Peyer's patch (tissue), 4 donors: ENCODE data around the gene FGF19. TPM values are rescaled to one million over a fixed set of nuclear protein-coding genes. Genes with fewer than 3 reads are reported as not detected.
"Not testable (repeated sequence)": the region's sequence is repeated elsewhere in the genome, so short reads cannot be mapped to it uniquely, and the experiment has no call there.

Experiments used
- DNase-seq, 3 donors: peaks; one replicate each; pipeline ENCODE4 v3.0.0-alpha.2; 2017 to 2019
- H3K27ac ChIP-seq, 4 donors: fragments of 200-600 bp; sonication (generic); one replicate each; pipeline ENCODE4 v1.5.1; 2016 to 2019
- H3K27me3 ChIP-seq, 2 donors: fragments of 200-600 bp; sonication (generic); one replicate each; pipeline ENCODE4 v1.5.1; 2019
- H3K36me3 ChIP-seq, 3 donors: fragments of 200-600 bp; sonication (generic); one replicate each; pipeline ENCODE4 v1.5.1; 2016 to 2019
- H3K4me1 ChIP-seq, 4 donors: fragments of 200-600 bp; sonication (generic); one replicate each; pipeline ENCODE4 v1.5.1; 2016 to 2019
- H3K4me3 ChIP-seq, 4 donors: fragments of 200-600 bp; sonication (generic); 1 replicate in 3 of 4; 2 replicates in 1 of 4; pipeline ENCODE4 v1.5.1; 2016 to 2019; ENCODE audit warnings: mild to moderate bottlenecking in 1 of 4
- H3K9me3 ChIP-seq, 4 donors: fragments of 200-600 bp; sonication (generic); one replicate each; pipeline ENCODE4 v1.5.1; 2016 to 2019; ENCODE audit warnings: mild to moderate bottlenecking in 1 of 4
- POLR2A ChIP-seq, 2 donors: fragments of 450-650 bp; IDR thresholded peaks; one replicate each; pipeline ENCODE4 v1.5.1; 2017; ENCODE audit warnings: antibody characterized with exemption in 2 of 2, mild to moderate bottlenecking in 2 of 2, moderate library complexity in 2 of 2
- total RNA-seq, 4 donors: library from RNA; depleted of rRNA; stranded (reverse); fragments of >200 nt; gene quantifications; one replicate each; pipeline ENCODE4 v1.1.0, GENCODE V29; 2016
- TF ChIP-seq, protein P1 (sequence below), 6 experiments: fragments of 450-650 bp in 4 of 6; fragments of 200-600 bp in 2 of 6; sonication (generic) in 1 of 6; IDR thresholded peaks; one replicate each; pipeline ENCODE4 v1.5.1; 2017 to 2019; ENCODE audit warnings: antibody characterized with exemption in 6 of 6, mild to moderate bottlenecking in 3 of 6, moderate library complexity in 1 of 6

The FGF19 gene
- total RNA-seq, 4 donors from 2014 or later, result 3.2 to 4.9 TPM; not detected in 2

GRCh38 chr11:69698362-69698761, 5.5 kb downstream of the FGF19 start:
- Histone ChIP-seq H3K36me3 (no peaks in the 10 kb centered on the region), H3K9me3 (no peaks in the 10 kb centered on the region), H3K27me3 (peaks cover 0 to 13% of the 10 kb centered on the region in 2 donors), H3K4me1 (peaks cover 0 to 28% (median 0%) of the 10 kb centered on the region in 4 donors), H3K4me3 (no peak overlapping the region), H3K27ac (no peak overlapping the region)
- TF ChIP-seq, protein P1, sequence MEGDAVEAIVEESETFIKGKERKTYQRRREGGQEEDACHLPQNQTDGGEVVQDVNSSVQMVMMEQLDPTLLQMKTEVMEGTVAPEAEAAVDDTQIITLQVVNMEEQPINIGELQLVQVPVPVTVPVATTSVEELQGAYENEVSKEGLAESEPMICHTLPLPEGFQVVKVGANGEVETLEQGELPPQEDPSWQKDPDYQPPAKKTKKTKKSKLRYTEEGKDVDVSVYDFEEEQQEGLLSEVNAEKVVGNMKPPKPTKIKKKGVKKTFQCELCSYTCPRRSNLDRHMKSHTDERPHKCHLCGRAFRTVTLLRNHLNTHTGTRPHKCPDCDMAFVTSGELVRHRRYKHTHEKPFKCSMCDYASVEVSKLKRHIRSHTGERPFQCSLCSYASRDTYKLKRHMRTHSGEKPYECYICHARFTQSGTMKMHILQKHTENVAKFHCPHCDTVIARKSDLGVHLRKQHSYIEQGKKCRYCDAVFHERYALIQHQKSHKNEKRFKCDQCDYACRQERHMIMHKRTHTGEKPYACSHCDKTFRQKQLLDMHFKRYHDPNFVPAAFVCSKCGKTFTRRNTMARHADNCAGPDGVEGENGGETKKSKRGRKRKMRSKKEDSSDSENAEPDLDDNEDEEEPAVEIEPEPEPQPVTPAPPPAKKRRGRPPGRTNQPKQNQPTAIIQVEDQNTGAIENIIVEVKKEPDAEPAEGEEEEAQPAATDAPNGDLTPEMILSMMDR (IDR thresholded peaks at IDR 0.05), result no peak
- TF ChIP-seq POLR2A (IDR thresholded peaks at IDR 0.05), result no peak
- no peak for DNase-seq

GRCh38 chr11:69697861-69698260, 6.0 kb downstream of the FGF19 start:
- Histone ChIP-seq H3K4me1 (peaks cover 0 to 23% (median 0%) of the 10 kb centered on the region in 4 donors), H3K27me3 (peaks cover 0 to 8% of the 10 kb centered on the region in 2 donors), H3K9me3 (no peaks in the 10 kb centered on the region), H3K36me3 (no peaks in the 10 kb centered on the region), H3K4me3 (no peak overlapping the region), H3K27ac (no peak overlapping the region)
- TF ChIP-seq, protein P1 (IDR thresholded peaks at IDR 0.05), result no peak
- no peak for TF ChIP-seq POLR2A (IDR thresholded peaks at IDR 0.05)
- DNase-seq, result no peak

DNA sequence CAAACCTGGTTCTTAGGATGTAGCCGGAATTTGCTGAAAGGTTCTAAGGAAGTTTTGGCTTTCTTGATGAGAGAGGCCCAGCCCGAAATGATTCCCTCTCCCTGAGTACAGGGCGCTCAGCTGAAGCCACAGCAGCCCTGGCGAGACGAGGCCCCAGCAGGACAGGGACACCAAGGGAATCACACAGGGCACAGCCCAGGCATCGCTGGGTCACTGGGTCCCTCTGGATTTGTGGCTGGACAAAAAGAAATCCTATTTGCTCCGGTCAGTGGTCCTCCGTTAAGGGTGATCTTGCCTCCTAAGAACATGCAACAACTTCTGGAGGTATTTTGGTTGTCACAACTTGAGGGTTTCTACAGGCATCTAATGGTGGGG, 6.4 kb downstream of the FGF19 start:
- TF ChIP-seq, protein P1 (IDR thresholded peaks at IDR 0.05), result no peak
- TF ChIP-seq POLR2A (IDR thresholded peaks at IDR 0.05), result no peak
- DNase-seq, result no peak
- H3K4me3 ChIP-seq, result no peak overlapping the region
- H3K27ac ChIP-seq, result no peak overlapping the region
- H3K27me3 ChIP-seq, result peaks cover 0 to 4% of the 10 kb centered on the region in 2 donors
- H3K36me3 ChIP-seq, result no peaks in the 10 kb centered on the region
- peaks cover 0 to 20% (median 0%) of the 10 kb centered on the region in 4 donors for H3K4me1 ChIP-seq
- H3K9me3 ChIP-seq, result no peaks in the 10 kb centered on the region

DNA sequence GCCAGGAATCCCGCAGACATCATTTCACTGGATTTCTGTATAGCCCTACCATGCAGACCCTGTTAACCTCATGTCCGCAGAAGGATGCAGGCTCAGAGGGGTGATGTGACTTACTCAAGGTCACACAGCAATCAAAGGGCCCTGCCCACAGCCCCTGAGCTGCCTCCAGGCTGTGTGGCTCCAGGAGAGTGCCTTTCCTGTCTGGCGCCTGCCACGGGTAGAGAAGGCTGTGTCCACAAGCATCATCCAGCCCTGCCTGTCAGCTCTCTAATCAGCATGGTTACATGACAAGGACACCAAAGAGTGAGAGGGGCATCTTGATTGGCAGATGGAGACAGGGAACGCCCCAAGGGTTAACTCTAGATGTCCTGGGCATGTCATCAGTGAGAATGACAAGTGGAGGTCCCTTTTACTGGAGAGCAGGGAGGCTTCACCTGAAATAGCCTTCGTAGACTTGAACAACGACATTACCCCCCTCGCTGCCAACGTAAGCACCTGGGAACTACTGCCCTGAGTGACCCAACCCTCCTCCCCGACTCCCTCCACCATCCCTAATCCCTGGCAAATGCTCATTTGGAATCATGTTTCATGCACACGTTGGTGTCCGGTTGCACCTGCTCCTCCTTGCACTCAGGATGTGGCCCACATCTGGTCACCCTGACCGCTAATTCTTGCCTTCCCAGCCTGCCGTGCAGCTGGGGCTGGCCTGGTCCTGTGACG, 6.9 kb downstream of the FGF19 start:
- no peaks in the 10 kb centered on the region for H3K9me3 ChIP-seq
- H3K4me1 ChIP-seq, result peaks cover 0 to 14% (median 0%) of the 10 kb centered on the region in 4 donors
- no peak for DNase-seq
- H3K27ac ChIP-seq, result no peak overlapping the region
- TF ChIP-seq, protein P1 (IDR thresholded peaks at IDR 0.05), result no peak
- TF ChIP-seq POLR2A (IDR thresholded peaks at IDR 0.05), result no peak
- H3K4me3 ChIP-seq, result no peak overlapping the region
- no peaks in the 10 kb centered on the region for H3K36me3 ChIP-seq
- H3K27me3 ChIP-seq, result no peaks in the 10 kb centered on the region

DNA sequence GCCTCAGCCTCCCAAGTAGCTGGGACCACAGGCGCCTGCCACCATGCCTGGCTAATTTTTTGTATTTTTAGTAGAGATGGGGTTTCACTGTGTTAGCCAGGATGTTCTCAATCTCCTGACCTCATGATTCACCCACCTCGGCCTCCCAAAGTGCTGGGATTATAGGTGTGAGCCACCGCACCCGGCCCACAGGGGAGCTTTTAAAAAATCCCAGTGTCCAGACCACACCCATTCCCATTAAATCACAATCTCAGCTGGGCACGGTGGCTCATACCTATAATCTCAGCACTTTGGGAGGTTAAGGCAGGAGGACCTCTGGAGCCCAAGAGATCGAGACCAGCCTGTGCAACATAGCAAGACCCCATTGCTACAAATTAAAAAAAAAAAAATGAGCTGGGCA, 7.8 kb downstream of the FGF19 start:
- not testable (repeated sequence) for H3K9me3 ChIP-seq, DNase-seq, H3K27me3 ChIP-seq, H3K27ac ChIP-seq, H3K36me3 ChIP-seq, H3K4me1 ChIP-seq, H3K4me3 ChIP-seq

- Histone ChIP-seq H3K27ac (no peak overlapping the region), H3K27me3 (no peaks in the 10 kb centered on the region), H3K4me3 (no peak overlapping the region), H3K36me3 (no peaks in the 10 kb centered on the region), H3K9me3 (peaks cover 0 to 5% (median 0%) of the 10 kb centered on the region in 4 donors), H3K4me1 (peaks cover 0 to 3% (median 0%) of the 10 kb centered on the region in 4 donors)
- TF ChIP-seq, protein P1 (IDR thresholded peaks at IDR 0.05), result no peak
- TF ChIP-seq POLR2A (IDR thresholded peaks at IDR 0.05), result no peak
- DNase-seq, result no peak
Observed at GRCh38 chr11:69695581-69695980, 8.2 kb downstream of the FGF19 start.
